ENCODE data around the gene UNC5C. TPM values are rescaled to one million over a fixed set of nuclear protein-coding genes. Genes with fewer than 3 reads are reported as not detected.

UNC5C gene
- total RNA-seq, 1 donor from 2014 or later = 2.0 TPM

GRCh38 chr4:95494186-95494585 is 54.6 kb downstream of the UNC5C start:
- H3K4me3 ChIP-seq = no peak overlapping the region
- DNase-seq = no peak
- TF ChIP-seq CTCF (IDR thresholded peaks at IDR 0.05; ENCODE audit: borderline replicate concordance) = no peak
- no peaks in the 10 kb centered on the region for H3K4me1 ChIP-seq
- no peaks in the 10 kb centered on the region for H3K27me3 ChIP-seq (ENCODE audit: low read depth)
- H3K36me3 ChIP-seq = no peaks in the 10 kb centered on the region
- intact Hi-C loops (cut with micrococcal nuclease) = no loop called here
- no peaks in the 10 kb centered on the region for H3K9me3 ChIP-seq (replicated peaks)
- no peak overlapping the region for H3K27ac ChIP-seq (replicated peaks)

GRCh38 chr4:95478679-95479078 is 70.1 kb downstream of the UNC5C start:
- H3K36me3 ChIP-seq = no peaks in the 10 kb centered on the region
- H3K4me3 ChIP-seq = no peak overlapping the region
- no peaks in the 10 kb centered on the region for H3K4me1 ChIP-seq
- no peak for DNase-seq
- no peak overlapping the region for H3K27ac ChIP-seq (replicated peaks)
- intact Hi-C loops (cut with micrococcal nuclease) = no loop called here
- peaks cover 4% of the 10 kb centered on the region for H3K9me3 ChIP-seq (replicated peaks)
- H3K27me3 ChIP-seq (ENCODE audit: low read depth) = no peaks in the 10 kb centered on the region
- TF ChIP-seq CTCF (IDR thresholded peaks at IDR 0.05; ENCODE audit: borderline replicate concordance) = no peak

- DNase-seq = no peak
- H3K4me3 ChIP-seq = no peak overlapping the region
- no peaks in the 10 kb centered on the region for H3K36me3 ChIP-seq
- intact Hi-C loops (cut with micrococcal nuclease) = no loop called here
- no peak overlapping the region for H3K27ac ChIP-seq (replicated peaks)
- no peak for TF ChIP-seq CTCF (IDR thresholded peaks at IDR 0.05; ENCODE audit: borderline replicate concordance)
- no peaks in the 10 kb centered on the region for H3K4me1 ChIP-seq
- peaks cover 4% of the 10 kb centered on the region for H3K9me3 ChIP-seq (replicated peaks)
- no peaks in the 10 kb centered on the region for H3K27me3 ChIP-seq (ENCODE audit: low read depth)
Observed at GRCh38 chr4:95476121-95476520, 72.7 kb downstream of the UNC5C start.

- no peak for DNase-seq
- Histone ChIP-seq H3K27me3 (ENCODE audit: low read depth) (no peaks in the 10 kb centered on the region), H3K27ac (replicated peaks) (no peak overlapping the region), H3K4me3 (no peak overlapping the region), H3K4me1 (no peaks in the 10 kb centered on the region), H3K9me3 (replicated peaks) (no peaks in the 10 kb centered on the region), H3K36me3 (no peaks in the 10 kb centered on the region)
- intact Hi-C loops (cut with micrococcal nuclease) = no loop called here
- TF ChIP-seq CTCF (IDR thresholded peaks at IDR 0.05; ENCODE audit: borderline replicate concordance) = no peak
Observed at GRCh38 chr4:95472534-95472933, 76.2 kb downstream of the UNC5C start.

- H3K27me3 ChIP-seq (ENCODE audit: low read depth) = no peaks in the 10 kb centered on the region
- H3K4me1 ChIP-seq = no peaks in the 10 kb centered on the region
- intact Hi-C loops (cut with micrococcal nuclease) = no loop called here
- no peaks in the 10 kb centered on the region for H3K9me3 ChIP-seq (replicated peaks)
- DNase-seq = no peak
- no peak for TF ChIP-seq CTCF (IDR thresholded peaks at IDR 0.05; ENCODE audit: borderline replicate concordance)
- no peak overlapping the region for H3K4me3 ChIP-seq
- H3K27ac ChIP-seq (replicated peaks) = no peak overlapping the region
- H3K36me3 ChIP-seq = no peaks in the 10 kb centered on the region
Observed at GRCh38 chr4:95470622-95471021, 78.2 kb downstream of the UNC5C start.

- no peaks in the 10 kb centered on the region for H3K4me1 ChIP-seq
- no peak overlapping the region for H3K4me3 ChIP-seq
- no peaks in the 10 kb centered on the region for H3K9me3 ChIP-seq (replicated peaks)
- H3K27me3 ChIP-seq (ENCODE audit: low read depth) = no peaks in the 10 kb centered on the region
- intact Hi-C loops (cut with micrococcal nuclease) = no loop called here
- TF ChIP-seq CTCF (IDR thresholded peaks at IDR 0.05; ENCODE audit: borderline replicate concordance) = no peak
- no peaks in the 10 kb centered on the region for H3K36me3 ChIP-seq
- no peak for DNase-seq
- H3K27ac ChIP-seq (replicated peaks) = no peak overlapping the region
Observed at GRCh38 chr4:95469617-95470016, 79.2 kb downstream of the UNC5C start.

Data from left ventricle myocardium inferior (tissue), 1 donor.